Right ventricle myocardium superior (tissue), 1 donor: ENCODE measurements around the gene FASTKD1. TPM values are rescaled to one million over a fixed set of nuclear protein-coding genes. Genes with fewer than 3 reads are reported as not detected.
"Not testable (repeated sequence)": the region's sequence is repeated elsewhere in the genome, so short reads cannot be mapped to it uniquely, and the experiment has no call there.

Experiments used
- ATAC-seq: fragments of 200-7000 bp; cut with Tn5 transposase; one replicate; pipeline ENCODE4 v1.9.1; 2020; ENCODE audit warnings: mild to moderate bottlenecking; ENCODE audit not compliant: poor library complexity
- DNase-seq: peaks from one replicate; pipeline ENCODE4 v3.0.0-alpha.2; 2020
- intact Hi-C: fragments of 100-400 bp; cut with DNase I; formaldehyde crosslinking; loops from one replicate; pipeline ENCODE4 v1.11.2; 2022
- long read RNA-seq: library from polyadenylated mRNA; unstranded; transcript quantifications from one replicate; pipeline ENCODE4 v2.0.0, GENCODE V29; 2021
- total RNA-seq: library from RNA; stranded (reverse); fragmentation: NEBNext Ultra II Directional; extraction: Animal tissue kit (Norgen Biotek cat#: 25700); gene quantifications from one replicate; pipeline ENCODE4 v1.2.1, GENCODE V29; 2021
- donor health status: DM: no; HTN: yes; CAD: no; lungs with severe emphysema.

Gene FASTKD1
- 111 TPM for total RNA-seq
- long read RNA-seq, transcript FASTKD1-204 (15 exons, 2,967 nt), result major isoform, 57 of 127 reads
- long read RNA-seq, transcript FASTKD1-205 (14 exons, 2,791 nt), result minor isoform, 8 of 127 reads
- long read RNA-seq, partial matches to known transcripts, result 9 of 127 reads
- long read RNA-seq, other reads (novel, unspliced or antisense), result 53 of 127 reads

- intact Hi-C loops, result no loop called here
- peak; percentile 94 for DNase-seq
- peak; percentile 99 for ATAC-seq
Measured at GRCh38 chr2:169573160-169573973, at the start of gene FASTKD1. Gene FASTKD1, minus strand, starts transcription at chr2:169573865. Its CDS starts 1,836 bp downstream, at chr2:169572029.

- DNase-seq (no peak), ATAC-seq (no peak)
- intact Hi-C loops, result no loop called here
Measured at GRCh38 chr2:169623235-169623634, 49.6 kb upstream of the FASTKD1 start.

GRCh38 chr2:169620509-169620908 lies 46.8 kb upstream of the FASTKD1 start:
- intact Hi-C loops, result no loop called here
- no peak for DNase-seq
- no peak for ATAC-seq

- ATAC-seq (no peak), DNase-seq (no peak)
- intact Hi-C loops, result no loop called here
Measured at GRCh38 chr2:169619946-169620345, 46.3 kb upstream of the FASTKD1 start.

- ATAC-seq, intact Hi-C loops, DNase-seq: not testable (repeated sequence)
Measured at GRCh38 chr2:169615982-169616381, 42.3 kb upstream of the FASTKD1 start.

- no peak for DNase-seq
- ATAC-seq, result no peak
- intact Hi-C loops, result no loop called here
Measured at GRCh38 chr2:169613876-169614275, 40.2 kb upstream of the FASTKD1 start.

- ATAC-seq, result no peak
- intact Hi-C loops, result no loop called here
Measured at GRCh38 chr2:169609264-169609663, 35.6 kb upstream of the FASTKD1 start.

GRCh38 chr2:169599568-169599967 lies 25.9 kb upstream of the FASTKD1 start:
- ATAC-seq (no peak), DNase-seq (no peak)
- intact Hi-C loops, result no loop called here

More at GRCh38 chr2:169609264-169609663, 35.6 kb upstream of the FASTKD1 start:
- no peak for DNase-seq

- DNase-seq, result no peak
- no peak for ATAC-seq
- intact Hi-C loops, result no loop called here
Measured at GRCh38 chr2:169598982-169599381, 25.3 kb upstream of the FASTKD1 start.

- DNase-seq, intact Hi-C loops, ATAC-seq: not testable (repeated sequence)
Measured at GRCh38 chr2:169596546-169596945, 22.9 kb upstream of the FASTKD1 start.

GRCh38 chr2:169590804-169591203 lies 17.1 kb upstream of the FASTKD1 start:
- intact Hi-C loops, result no loop called here
- ATAC-seq (no peak), DNase-seq (no peak)

- intact Hi-C loops, result no loop called here
- no peak for DNase-seq
- no peak for ATAC-seq
Measured at GRCh38 chr2:169585673-169586072, 12.0 kb upstream of the FASTKD1 start.

- intact Hi-C loops, result no loop called here
- peak; percentile 98 for ATAC-seq
Measured at GRCh38 chr2:169584005-169584877, 10.6 kb upstream of the FASTKD1 start, which contains the start of gene PPIG. Gene PPIG, plus strand, starts transcription at chr2:169584351. Its CDS starts 19,691 bp downstream, at chr2:169604042.

GRCh38 chr2:169583518-169583917 lies 9.9 kb upstream of the FASTKD1 start:
- DNase-seq, result no peak
- no peak for ATAC-seq
- intact Hi-C loops, result no loop called here

More at GRCh38 chr2:169584005-169584877, 10.6 kb upstream of the FASTKD1 start, which contains the start of gene PPIG:
- DNase-seq, result peak; percentile 94

GRCh38 chr2:169582552-169583266 lies 9.0 kb upstream of the FASTKD1 start:
- ATAC-seq, intact Hi-C loops: not testable (repeated sequence)

GRCh38 chr2:169579044-169579443 lies 5.4 kb upstream of the FASTKD1 start:
- no peak for ATAC-seq
- intact Hi-C loops, result no loop called here

More at GRCh38 chr2:169582552-169583266, 9.0 kb upstream of the FASTKD1 start:
- not testable (repeated sequence) for DNase-seq

GRCh38 chr2:169575264-169575663 lies 1.6 kb upstream of the FASTKD1 start:
- ATAC-seq, intact Hi-C loops, DNase-seq: not testable (repeated sequence)

More at GRCh38 chr2:169579044-169579443, 5.4 kb upstream of the FASTKD1 start:
- no peak for DNase-seq

GRCh38 chr2:169574539-169574938 lies 874 bp upstream of the FASTKD1 start:
- intact Hi-C loops, ATAC-seq, DNase-seq: not testable (repeated sequence)
